Activated CD8-positive, alpha-beta T cell treated with anti-CD3 and anti-CD28 coated beads for 36 hours (primary cell): ENCODE results near the gene SMIM11. TPM values are rescaled to one million over a fixed set of nuclear protein-coding genes. Genes with fewer than 3 reads are reported as not detected.

ENCODE experiments used
- ATAC-seq: fragments of 200-7000 bp; cut with Tn5 transposase; one replicate; pipeline ENCODE4 v1.10.0; 2021; ENCODE audit warnings: mild to moderate bottlenecking, moderate library complexity
- CTCF ChIA-PET: fragments of 350-600 bp; sonication (Branson Sonifier 250); formaldehyde crosslinking; loops from one replicate; lab custom pipeline; 2021; ENCODE audit warnings: antibody characterized with exemption; lab: Charles Lee
- POLR2A ChIA-PET: fragments of 350-600 bp; sonication (Branson Sonifier 250); formaldehyde crosslinking; loops from one replicate; lab custom pipeline; 2021; ENCODE audit warnings: antibody characterized with exemption; lab: Charles Lee
- DNase-seq: peaks from one replicate; pipeline ENCODE4 v3.0.0-alpha.2; 2020
- H3K27ac Mint-ChIP-seq: one replicate; pipeline ENCODE4 v1.8.0; 2021; ENCODE audit warnings: mild to moderate bottlenecking, mixed read lengths
- H3K27me3 Mint-ChIP-seq: one replicate; pipeline ENCODE4 v1.8.0; 2021; ENCODE audit warnings: mixed read lengths
- H3K36me3 Mint-ChIP-seq: one replicate; pipeline ENCODE4 v1.8.0; 2021; ENCODE audit warnings: low read depth, mixed read lengths
- H3K4me1 Mint-ChIP-seq: one replicate; pipeline ENCODE4 v1.8.0; 2021; ENCODE audit warnings: low read depth, mixed read lengths
- H3K4me3 Mint-ChIP-seq: one replicate; pipeline ENCODE4 v1.8.0; 2021; ENCODE audit warnings: mild to moderate bottlenecking, moderate library complexity, mixed read lengths
- H3K9me3 Mint-ChIP-seq: one replicate; pipeline ENCODE4 v1.8.0; 2021; ENCODE audit warnings: mixed read lengths
- intact Hi-C: fragments of 100-400 bp; cut with micrococcal nuclease; formaldehyde crosslinking; loops from one replicate; pipeline ENCODE4 v1.10.0; 2022
- total RNA-seq, 2 experiments: library from RNA; stranded (reverse); gene quantifications; one replicate each; pipeline ENCODE4 v1.2.3, GENCODE V29; 2021
- TF ChIP-seq, protein P1 (sequence below): fragments of 200-600 bp; IDR thresholded peaks from one replicate; pipeline ENCODE4 v1.8.0; 2022; ENCODE audit warnings: antibody characterized with exemption, mild to moderate bottlenecking

The SMIM11 gene
- total RNA-seq, 2 experiments from 2014 or later = 5.2 to 7.5 TPM

DNA sequence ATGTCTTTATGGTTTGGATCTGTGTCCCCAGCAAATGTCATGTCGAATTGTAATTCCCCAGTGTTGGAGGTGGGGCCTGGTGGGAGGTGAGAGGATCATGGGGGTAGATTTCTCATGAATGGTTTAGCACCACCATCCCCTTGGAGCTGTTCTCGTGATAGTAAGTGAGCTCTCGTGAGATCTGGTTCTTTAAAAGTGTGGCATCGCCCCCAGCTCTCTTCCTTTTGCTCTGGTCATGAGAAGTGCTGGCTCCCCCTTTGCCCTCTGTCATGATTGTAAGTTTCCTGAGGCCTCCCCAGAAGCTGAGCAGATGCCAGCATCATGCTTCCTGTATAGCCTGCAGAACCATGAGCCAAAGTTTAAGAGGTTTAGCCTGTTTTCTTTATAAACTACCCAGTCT lies 22.8 kb upstream of the SMIM11 start:
- intact Hi-C loops = no loop called here
- TF ChIP-seq, protein P1, sequence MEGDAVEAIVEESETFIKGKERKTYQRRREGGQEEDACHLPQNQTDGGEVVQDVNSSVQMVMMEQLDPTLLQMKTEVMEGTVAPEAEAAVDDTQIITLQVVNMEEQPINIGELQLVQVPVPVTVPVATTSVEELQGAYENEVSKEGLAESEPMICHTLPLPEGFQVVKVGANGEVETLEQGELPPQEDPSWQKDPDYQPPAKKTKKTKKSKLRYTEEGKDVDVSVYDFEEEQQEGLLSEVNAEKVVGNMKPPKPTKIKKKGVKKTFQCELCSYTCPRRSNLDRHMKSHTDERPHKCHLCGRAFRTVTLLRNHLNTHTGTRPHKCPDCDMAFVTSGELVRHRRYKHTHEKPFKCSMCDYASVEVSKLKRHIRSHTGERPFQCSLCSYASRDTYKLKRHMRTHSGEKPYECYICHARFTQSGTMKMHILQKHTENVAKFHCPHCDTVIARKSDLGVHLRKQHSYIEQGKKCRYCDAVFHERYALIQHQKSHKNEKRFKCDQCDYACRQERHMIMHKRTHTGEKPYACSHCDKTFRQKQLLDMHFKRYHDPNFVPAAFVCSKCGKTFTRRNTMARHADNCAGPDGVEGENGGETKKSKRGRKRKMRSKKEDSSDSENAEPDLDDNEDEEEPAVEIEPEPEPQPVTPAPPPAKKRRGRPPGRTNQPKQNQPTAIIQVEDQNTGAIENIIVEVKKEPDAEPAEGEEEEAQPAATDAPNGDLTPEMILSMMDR = no peak
- no peak overlapping the region for H3K4me3 Mint-ChIP-seq
- H3K27me3 Mint-ChIP-seq = peaks cover 10% of the 10 kb centered on the region
- peaks cover 9% of the 10 kb centered on the region for H3K4me1 Mint-ChIP-seq
- ATAC-seq (no peak), DNase-seq (no peak)
- no peaks in the 10 kb centered on the region for H3K36me3 Mint-ChIP-seq
- ChIA-PET POLR2A (no interaction called here), CTCF (interaction anchor here (1.3 to 12.6 kb wide), 2 partner anchors 251 to 429 kb away, joined by 3 to 216 read pairs; no protein-coding TSS in a partner anchor)
- H3K27ac Mint-ChIP-seq = no peak overlapping the region
- H3K9me3 Mint-ChIP-seq = peaks cover 5% of the 10 kb centered on the region

DNA sequence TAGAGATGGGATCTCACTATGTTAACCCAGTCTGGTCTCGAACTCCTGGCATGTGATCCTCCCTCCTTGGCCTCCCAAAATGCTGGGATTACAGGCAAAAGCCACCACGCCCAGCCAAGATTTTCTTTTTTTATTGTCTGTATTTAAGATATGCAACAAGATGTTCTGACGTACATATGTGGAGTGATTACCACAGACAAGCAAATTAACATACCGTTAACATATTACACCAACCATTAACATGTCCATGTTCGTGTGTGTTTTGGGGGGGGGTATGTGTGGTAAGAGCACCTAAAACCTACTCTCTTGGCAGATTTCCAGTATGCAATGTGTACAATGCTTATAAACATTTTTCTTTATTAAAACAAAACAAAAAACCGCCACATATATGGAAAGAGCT lies 22.1 kb upstream of the SMIM11 start:
- no peak overlapping the region for H3K4me3 Mint-ChIP-seq
- H3K27ac Mint-ChIP-seq = no peak overlapping the region
- no peaks in the 10 kb centered on the region for H3K36me3 Mint-ChIP-seq
- ChIA-PET CTCF (interaction anchor here (1.1 to 12.6 kb wide), 3 partner anchors 9 to 430 kb away, joined by 3 to 216 read pairs (median 3); no protein-coding TSS in a partner anchor), POLR2A (no interaction called here)
- intact Hi-C loops = no loop called here
- TF ChIP-seq, protein P1 = no peak
- H3K4me1 Mint-ChIP-seq = peaks cover 7% of the 10 kb centered on the region
- H3K27me3 Mint-ChIP-seq = peaks cover 10% of the 10 kb centered on the region
- H3K9me3 Mint-ChIP-seq = peaks cover 5% of the 10 kb centered on the region
- DNase-seq (no peak), ATAC-seq (no peak)

DNA sequence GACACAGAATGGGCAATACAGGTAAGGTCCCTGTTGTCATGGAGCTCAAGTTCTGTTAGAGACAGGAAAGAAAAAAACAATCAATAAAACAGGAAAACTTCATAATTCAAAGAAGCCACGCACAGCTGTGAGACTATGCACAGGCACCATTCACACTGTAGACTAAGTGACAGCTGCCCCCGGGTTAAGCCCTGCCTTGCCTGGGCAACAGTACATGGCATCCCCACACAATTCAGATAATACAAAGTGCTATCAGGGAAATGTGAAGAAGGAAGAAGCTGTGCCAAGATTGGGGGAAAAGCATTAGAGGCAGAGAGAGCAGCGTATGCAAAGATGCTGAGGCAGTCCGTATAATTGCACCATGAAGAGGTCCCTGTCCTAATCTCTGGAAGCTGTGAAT lies 20.5 kb upstream of the SMIM11 start:
- H3K4me1 Mint-ChIP-seq = peaks cover 7% of the 10 kb centered on the region
- no peaks in the 10 kb centered on the region for H3K36me3 Mint-ChIP-seq
- intact Hi-C loops = no loop called here
- H3K27ac Mint-ChIP-seq = no peak overlapping the region
- POLR2A ChIA-PET = no interaction called here
- H3K9me3 Mint-ChIP-seq = peaks cover 5% of the 10 kb centered on the region
- TF ChIP-seq, protein P1 = no peak
- no peak overlapping the region for H3K4me3 Mint-ChIP-seq
- ATAC-seq (no peak), DNase-seq (no peak)
- H3K27me3 Mint-ChIP-seq = peaks cover 13% of the 10 kb centered on the region
- CTCF ChIA-PET = interaction anchor here (0.8 to 12.6 kb wide), 4 partner anchors 10 to 431 kb away, joined by 3 to 216 read pairs (median 7); no protein-coding TSS in a partner anchor

DNA sequence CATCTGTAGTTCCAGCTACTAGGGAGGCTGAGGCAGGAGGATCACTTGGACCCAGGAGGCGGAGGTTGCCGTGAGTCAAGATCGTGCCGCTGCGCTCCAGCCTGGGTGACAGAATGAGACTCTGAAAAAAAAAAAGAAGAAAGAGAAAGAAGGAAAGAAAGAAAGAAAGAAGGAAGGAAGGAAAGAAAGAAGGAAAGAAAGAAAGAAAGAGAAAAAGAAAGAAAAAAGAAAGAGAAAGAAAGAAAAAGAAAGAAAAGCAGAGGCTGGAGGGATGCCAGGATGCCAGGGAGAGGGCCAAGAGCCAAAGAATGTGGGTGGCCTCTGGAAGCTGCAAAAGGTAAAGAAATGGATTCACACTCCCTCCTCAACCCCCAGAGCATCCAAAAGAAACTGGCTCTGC lies 19.7 kb upstream of the SMIM11 start:
- Mint-ChIP-seq H3K4me3 (no peak overlapping the region), H3K9me3 (peaks cover 5% of the 10 kb centered on the region), H3K27ac (no peak overlapping the region), H3K4me1 (peaks cover 7% of the 10 kb centered on the region), H3K27me3 (peaks cover 13% of the 10 kb centered on the region), H3K36me3 (no peaks in the 10 kb centered on the region)
- ChIA-PET POLR2A (no interaction called here), CTCF (interaction anchor here (1.0 to 12.6 kb wide), 4 partner anchors 8 to 432 kb away, joined by 4 to 216 read pairs (median 9); no protein-coding TSS in a partner anchor)
- intact Hi-C loops = no loop called here
- DNase-seq (no peak), ATAC-seq (no peak)
- TF ChIP-seq, protein P1 = no peak

DNA sequence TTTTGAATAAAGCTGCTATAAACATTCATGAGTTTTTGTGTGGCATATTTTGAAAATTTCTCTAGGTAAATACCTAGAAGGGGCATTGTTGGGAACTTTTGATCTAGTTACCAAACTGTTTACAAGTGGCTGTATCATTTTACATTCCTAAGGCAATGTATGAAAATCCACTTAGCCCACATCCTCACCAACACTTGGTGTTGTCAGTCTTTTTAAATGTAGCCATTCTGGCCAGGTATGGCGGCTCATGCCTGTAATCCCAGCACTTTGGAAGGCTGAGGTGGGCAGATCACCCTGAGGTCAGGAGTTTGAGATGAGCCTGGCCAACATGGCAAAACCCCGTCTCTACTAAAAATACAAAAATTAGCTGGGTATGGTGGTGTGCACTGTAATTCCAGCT lies 17.4 kb upstream of the SMIM11 start:
- no peak for ATAC-seq
- DNase-seq = no peak
- no peaks in the 10 kb centered on the region for H3K9me3 Mint-ChIP-seq
- intact Hi-C loops = no loop called here
- ChIA-PET POLR2A (no interaction called here), CTCF (interaction anchor here (1.0 to 4.2 kb wide), 2 partner anchors 9 to 10 kb away, joined by 3 to 27 read pairs; no protein-coding TSS in a partner anchor)
- peaks cover 9% of the 10 kb centered on the region for H3K4me1 Mint-ChIP-seq
- TF ChIP-seq, protein P1 = no peak
- H3K27me3 Mint-ChIP-seq = peaks cover 16% of the 10 kb centered on the region
- H3K4me3 Mint-ChIP-seq = no peak overlapping the region
- H3K27ac Mint-ChIP-seq = no peak overlapping the region
- no peaks in the 10 kb centered on the region for H3K36me3 Mint-ChIP-seq
